Testis (tissue), 3 donors: ENCODE data around the gene CORO1C. TPM values are rescaled to one million over a fixed set of nuclear protein-coding genes. Genes with fewer than 3 reads are reported as not detected.

Experiments used
- DNase-seq: peaks from one replicate; pipeline ENCODE4 v3.0.0-alpha.2; 2019
- H3K27ac ChIP-seq, 2 donors: fragments of 200-600 bp; sonication (generic); one replicate each; pipeline ENCODE4 v1.5.1; 2019
- H3K27me3 ChIP-seq: fragments of 200-600 bp; sonication (generic); one replicate; pipeline ENCODE4 v1.5.1; 2019
- H3K36me3 ChIP-seq: fragments of 200-600 bp; sonication (generic); one replicate; pipeline ENCODE4 v1.5.1; 2017; ENCODE audit warnings: low read depth; ENCODE audit errors: missing control alignments
- H3K4me1 ChIP-seq: fragments of 200-600 bp; sonication (generic); one replicate; pipeline ENCODE4 v1.5.1; 2019
- H3K4me3 ChIP-seq, 2 donors: fragments of 200-600 bp; sonication (generic); one replicate each; pipeline ENCODE4 v1.5.1; 2017 to 2019
- H3K9me3 ChIP-seq: fragments of 200-600 bp; sonication (generic); one replicate; pipeline ENCODE4 v1.5.1; 2017
- POLR2A ChIP-seq: fragments of 450-650 bp; IDR thresholded peaks from one replicate; pipeline ENCODE4 v1.6.1; 2017; ENCODE audit warnings: antibody characterized with exemption, mild to moderate bottlenecking, moderate library complexity
- WGBS, 2 donors: methylation state at CpG; one replicate each; pipeline ENCODE4 v1.1.5; 2018; 5-methylcytosine and 5-hydroxymethylcytosine counted together
- intact Hi-C: fragments of 100-400 bp; cut with DNase I; formaldehyde crosslinking; loops from one replicate; pipeline ENCODE4 v1.15.1; 2023; ENCODE audit warnings: low total_unique reads
- polyA plus RNA-seq: library from polyadenylated mRNA; stranded (reverse); fragments of 350-450 nt; fragmentation: Illumina TruSeq; extraction: RNeasy Lipid Tissue Mini Kit (QIAGEN cat#74804); gene quantifications from one replicate; pipeline ENCODE4 v1.2.3, GENCODE V29; 2014; ENCODE audit warnings: low read depth, low replicate concordance; ENCODE audit not compliant: insufficient read depth
- total RNA-seq, 2 donors: library from RNA; depleted of rRNA; stranded (reverse); fragments of >200 nt; gene quantifications; one replicate each; pipeline ENCODE4 v1.2.3, GENCODE V29; 2016
- TF ChIP-seq, protein P1 (sequence below), 3 experiments: fragments of 450-650 bp in 2 of 3; fragments of 200-600 bp in 1 of 3; sonication (generic) in 1 of 3; IDR thresholded peaks; one replicate each; pipeline ENCODE4 v1.5.1; 2016 to 2019; ENCODE audit warnings: antibody characterized with exemption in 3 of 3, mild to moderate bottlenecking in 2 of 3, moderate library complexity in 1 of 3

CORO1C gene
- total and polyA plus RNA-seq, 3 donors from 2014 or later: 57.2 to 73.4 (median 70.2) TPM

DNA sequence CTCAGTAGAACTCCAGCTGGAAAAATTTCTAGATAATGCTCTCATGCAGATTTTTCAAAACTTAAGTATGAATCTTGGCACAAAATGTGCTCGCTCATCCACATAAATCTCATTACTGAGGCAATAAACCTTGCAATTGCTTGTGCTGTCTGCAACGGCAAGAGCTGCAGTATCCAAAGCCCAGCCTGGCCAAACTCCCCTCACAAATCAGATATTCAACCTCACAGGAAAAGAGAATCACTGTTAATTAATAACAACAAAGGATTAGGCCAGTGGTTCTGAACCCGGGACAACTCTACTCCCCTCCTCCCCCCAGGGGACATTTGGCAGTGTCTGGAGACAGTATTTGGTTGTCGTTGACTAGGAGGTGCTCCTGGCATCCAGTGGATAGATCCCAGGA is 19.2 kb upstream of the CORO1C start:
- H3K27ac ChIP-seq: no peak overlapping the region
- no peak for DNase-seq
- no peaks in the 10 kb centered on the region for H3K27me3 ChIP-seq
- WGBS, 2 donors: 50 to 51% methylated on average over 4 of the region's 4 CpGs
- H3K36me3 ChIP-seq: no peaks in the 10 kb centered on the region
- H3K4me1 ChIP-seq: peaks cover 3% of the 10 kb centered on the region
- intact Hi-C loops: no loop called here
- H3K4me3 ChIP-seq: no peak overlapping the region
- TF ChIP-seq, protein P1, sequence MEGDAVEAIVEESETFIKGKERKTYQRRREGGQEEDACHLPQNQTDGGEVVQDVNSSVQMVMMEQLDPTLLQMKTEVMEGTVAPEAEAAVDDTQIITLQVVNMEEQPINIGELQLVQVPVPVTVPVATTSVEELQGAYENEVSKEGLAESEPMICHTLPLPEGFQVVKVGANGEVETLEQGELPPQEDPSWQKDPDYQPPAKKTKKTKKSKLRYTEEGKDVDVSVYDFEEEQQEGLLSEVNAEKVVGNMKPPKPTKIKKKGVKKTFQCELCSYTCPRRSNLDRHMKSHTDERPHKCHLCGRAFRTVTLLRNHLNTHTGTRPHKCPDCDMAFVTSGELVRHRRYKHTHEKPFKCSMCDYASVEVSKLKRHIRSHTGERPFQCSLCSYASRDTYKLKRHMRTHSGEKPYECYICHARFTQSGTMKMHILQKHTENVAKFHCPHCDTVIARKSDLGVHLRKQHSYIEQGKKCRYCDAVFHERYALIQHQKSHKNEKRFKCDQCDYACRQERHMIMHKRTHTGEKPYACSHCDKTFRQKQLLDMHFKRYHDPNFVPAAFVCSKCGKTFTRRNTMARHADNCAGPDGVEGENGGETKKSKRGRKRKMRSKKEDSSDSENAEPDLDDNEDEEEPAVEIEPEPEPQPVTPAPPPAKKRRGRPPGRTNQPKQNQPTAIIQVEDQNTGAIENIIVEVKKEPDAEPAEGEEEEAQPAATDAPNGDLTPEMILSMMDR (IDR thresholded peaks at IDR 0.05): no peak
- no peak for TF ChIP-seq POLR2A
- H3K9me3 ChIP-seq: no peaks in the 10 kb centered on the region

DNA sequence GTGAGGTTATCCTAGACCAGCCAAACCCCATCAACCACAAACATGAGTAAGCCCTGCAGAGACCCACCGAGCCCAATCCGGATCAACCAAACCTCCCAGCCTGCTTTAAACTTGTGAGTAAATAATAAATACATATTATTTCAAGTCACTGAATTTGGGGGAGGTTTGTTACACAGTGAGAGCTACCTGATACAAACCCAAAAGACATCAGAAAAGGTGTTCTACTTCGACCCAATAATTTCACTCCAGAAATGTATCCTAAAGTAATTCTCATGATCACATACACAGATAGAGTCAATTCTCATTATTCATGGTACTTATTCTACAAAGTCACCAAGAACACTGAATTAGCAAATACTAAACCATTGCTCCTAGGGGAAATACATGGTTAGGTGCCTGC is 16.2 kb upstream of the CORO1C start:
- 78 to 93% methylated on average over 3 of the region's 3 CpGs for WGBS, 2 donors
- DNase-seq: no peak
- Histone ChIP-seq H3K9me3 (no peaks in the 10 kb centered on the region), H3K27me3 (no peaks in the 10 kb centered on the region), H3K4me1 (peaks cover 3% of the 10 kb centered on the region), H3K27ac (no peak overlapping the region), H3K36me3 (no peaks in the 10 kb centered on the region), H3K4me3 (no peak overlapping the region)
- intact Hi-C loops: no loop called here
- TF ChIP-seq, protein P1 (IDR thresholded peaks at IDR 0.05): no peak
- no peak for TF ChIP-seq POLR2A

DNA sequence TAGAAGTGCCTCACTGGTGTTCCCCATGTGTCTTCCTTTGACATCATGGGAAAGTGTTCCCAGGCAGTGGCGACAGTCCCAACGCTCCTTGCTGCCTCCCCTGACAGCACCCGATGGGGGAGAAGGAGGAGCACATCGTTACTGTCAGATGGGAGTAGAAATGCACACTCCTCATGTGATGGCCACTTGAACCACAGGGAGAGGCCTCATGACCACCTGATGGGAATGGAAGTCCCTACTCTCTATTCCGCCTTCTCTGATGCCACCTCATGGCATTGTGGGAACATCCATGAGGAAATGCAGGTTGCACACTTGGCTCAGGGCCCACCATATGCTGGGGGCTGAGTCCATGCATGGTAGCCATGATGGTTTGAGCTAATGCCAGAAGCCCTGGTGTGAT is 14.3 kb upstream of the CORO1C start:
- Histone ChIP-seq H3K4me3 (no peak overlapping the region), H3K36me3 (no peaks in the 10 kb centered on the region), H3K4me1 (peaks cover 2% of the 10 kb centered on the region), H3K9me3 (no peaks in the 10 kb centered on the region), H3K27ac (no peak overlapping the region), H3K27me3 (no peaks in the 10 kb centered on the region)
- no peak for TF ChIP-seq POLR2A
- TF ChIP-seq, protein P1 (IDR thresholded peaks at IDR 0.05): no peak
- WGBS, 2 donors: 82 to 93% methylated on average over 4 to 5 of the region's 5 CpGs
- no peak for DNase-seq
- intact Hi-C loops: no loop called here

DNA sequence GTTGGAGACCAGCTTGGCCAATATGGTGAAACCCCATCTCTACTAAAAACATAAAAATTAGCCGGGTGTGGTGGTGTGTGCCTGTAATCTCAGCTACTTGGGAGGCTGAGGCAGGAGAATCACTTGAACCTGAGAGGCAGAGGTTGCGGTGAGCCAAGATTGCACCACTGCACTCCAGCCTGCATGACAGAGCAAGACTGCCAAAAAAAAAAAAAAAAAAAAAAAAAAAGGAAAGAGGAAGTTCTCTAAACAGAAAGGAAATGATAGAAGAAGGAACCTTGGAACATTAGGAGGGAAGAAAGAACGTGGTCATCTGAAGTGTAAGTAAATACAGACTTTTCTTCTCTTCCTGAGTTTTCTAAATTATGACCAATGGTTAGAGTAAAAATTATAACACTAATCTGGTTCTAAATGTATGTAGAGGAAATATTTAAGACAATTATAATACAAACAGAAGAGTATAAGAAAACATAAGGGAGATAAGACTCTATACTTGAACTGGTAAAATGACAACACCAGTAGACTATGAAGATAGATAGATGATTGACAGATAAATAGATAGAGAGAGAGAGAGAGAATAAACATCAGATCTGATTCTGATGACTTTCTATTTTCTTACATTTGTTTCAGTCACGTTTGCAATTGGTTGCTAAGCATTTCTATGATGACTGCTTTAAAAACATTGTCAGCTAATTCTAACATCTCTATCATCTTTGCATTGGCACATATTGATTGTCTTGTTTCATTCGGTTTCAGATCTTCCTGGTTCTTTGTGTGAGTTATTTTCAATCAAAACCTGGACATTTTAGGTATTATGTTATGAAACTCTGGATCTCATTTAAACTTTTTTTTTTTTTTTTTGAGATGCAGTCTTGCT is 12.9 kb upstream of the CORO1C start:
- Histone ChIP-seq H3K9me3 (no peaks in the 10 kb centered on the region), H3K27me3 (no peaks in the 10 kb centered on the region), H3K4me1 (no peaks in the 10 kb centered on the region), H3K27ac (no peak overlapping the region), H3K4me3 (no peak overlapping the region), H3K36me3 (no peaks in the 10 kb centered on the region)
- intact Hi-C loops: no loop called here
- no peak for TF ChIP-seq POLR2A
- TF ChIP-seq, protein P1 (IDR thresholded peaks at IDR 0.05): no peak
- WGBS, 2 donors: 72 to 80% methylated on average over 5 of the region's 5 CpGs
- DNase-seq: no peak

DNA sequence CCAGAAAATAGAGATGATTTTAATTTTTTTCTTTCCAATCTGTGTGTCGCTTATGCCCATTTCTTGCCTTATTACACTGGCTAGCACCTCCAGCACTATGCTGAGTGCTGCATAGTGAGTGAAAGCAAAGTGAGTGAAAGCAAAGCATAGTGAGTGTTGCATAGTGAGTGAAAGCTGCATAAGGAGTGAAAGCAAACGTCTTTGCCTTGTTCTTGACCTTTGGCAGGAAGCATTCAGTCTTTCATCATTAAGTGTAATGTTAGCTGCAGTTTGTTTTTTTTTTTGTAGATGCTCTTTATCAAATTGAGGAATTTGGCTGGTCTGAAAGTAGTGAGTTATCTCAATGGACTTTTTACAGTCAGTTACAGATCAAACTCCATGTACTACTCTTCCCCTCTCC is 6.9 kb upstream of the CORO1C start:
- 67 to 75% methylated on average over 2 of the region's 2 CpGs for WGBS, 2 donors
- intact Hi-C loops: no loop called here

More for the DNA sequence above, 6.9 kb upstream of the CORO1C start:
- Histone ChIP-seq H3K4me3 (no peak overlapping the region), H3K36me3 (no peaks in the 10 kb centered on the region), H3K27me3 (no peaks in the 10 kb centered on the region), H3K9me3 (no peaks in the 10 kb centered on the region), H3K27ac (no peak overlapping the region), H3K4me1 (no peaks in the 10 kb centered on the region)
- DNase-seq: no peak
- TF ChIP-seq POLR2A: no peak
- TF ChIP-seq, protein P1 (IDR thresholded peaks at IDR 0.05): no peak
